Mucosa of stomach (tissue), 1 donor: ENCODE data around the gene EDEM3.
A peak's percentile ranks its signal among the peaks of the same experiment; 100 is the strongest.
"Not testable (repeated sequence)": the region's sequence is repeated elsewhere in the genome, so short reads cannot be mapped to it uniquely, and the experiment has no call there.

Source experiments
- H3K27me3 ChIP-seq: one replicate; pipeline ENCODE4 v1.7.0; 2013; ENCODE audit warnings: mild to moderate bottlenecking, low read length; ENCODE audit not compliant: control insufficient read depth, insufficient read depth
- H3K36me3 ChIP-seq: one replicate; pipeline ENCODE4 v1.7.0; 2013; ENCODE audit warnings: low read length; ENCODE audit not compliant: control insufficient read depth, insufficient read depth
- H3K4me1 ChIP-seq: one replicate; pipeline ENCODE4 v1.7.0; 2013; ENCODE audit warnings: mild to moderate bottlenecking, low read length; ENCODE audit not compliant: control insufficient read depth, insufficient read depth
- H3K4me3 ChIP-seq: one replicate; pipeline ENCODE4 v1.7.0; 2013; ENCODE audit warnings: low read length
- H3K9ac ChIP-seq: one replicate; pipeline ENCODE4 v1.7.0; 2013; ENCODE audit warnings: mild to moderate bottlenecking, low read length, moderate library complexity
- H3K9me3 ChIP-seq: one replicate; pipeline ENCODE4 v1.7.0; 2013; ENCODE audit warnings: mild to moderate bottlenecking, low read length, moderate library complexity; ENCODE audit not compliant: control insufficient read depth
- donor health status: Pancreatic carcinoma.

Gene EDEM3

GRCh38 chr1:184680611-184681225 lies 73.9 kb downstream of the EDEM3 start:
- H3K4me1 ChIP-seq, H3K9me3 ChIP-seq, H3K27me3 ChIP-seq, H3K4me3 ChIP-seq, H3K9ac ChIP-seq, H3K36me3 ChIP-seq: not testable (repeated sequence)

GRCh38 chr1:184679472-184679871 lies 75.2 kb downstream of the EDEM3 start:
- not testable (repeated sequence) for H3K9ac ChIP-seq, H3K9me3 ChIP-seq, H3K4me1 ChIP-seq, H3K4me3 ChIP-seq, H3K27me3 ChIP-seq, H3K36me3 ChIP-seq

GRCh38 chr1:184677344-184677743 lies 77.3 kb downstream of the EDEM3 start:
- no peaks in the 10 kb centered on the region for H3K27me3 ChIP-seq
- no peaks in the 10 kb centered on the region for H3K9me3 ChIP-seq
- no peak overlapping the region for H3K4me3 ChIP-seq
- H3K4me1 ChIP-seq: no peaks in the 10 kb centered on the region
- no peaks in the 10 kb centered on the region for H3K36me3 ChIP-seq
- H3K9ac ChIP-seq: no peak overlapping the region

- H3K4me3 ChIP-seq: no peak overlapping the region
- H3K27me3 ChIP-seq: no peaks in the 10 kb centered on the region
- H3K9me3 ChIP-seq: no peaks in the 10 kb centered on the region
- H3K9ac ChIP-seq: no peak overlapping the region
- no peaks in the 10 kb centered on the region for H3K36me3 ChIP-seq
- H3K4me1 ChIP-seq: no peaks in the 10 kb centered on the region
Observed at GRCh38 chr1:184673305-184673704, 81.4 kb downstream of the EDEM3 start.

GRCh38 chr1:184672013-184672726 lies 82.5 kb downstream of the EDEM3 start:
- no peaks in the 10 kb centered on the region for H3K36me3 ChIP-seq
- no peaks in the 10 kb centered on the region for H3K4me1 ChIP-seq
- no peaks in the 10 kb centered on the region for H3K27me3 ChIP-seq
- H3K9ac ChIP-seq: peak overlapping the region; percentile 32
- H3K4me3 ChIP-seq: no peak overlapping the region
- no peaks in the 10 kb centered on the region for H3K9me3 ChIP-seq

GRCh38 chr1:184669391-184669790 lies 85.3 kb downstream of the EDEM3 start:
- no peaks in the 10 kb centered on the region for H3K36me3 ChIP-seq
- H3K4me3 ChIP-seq: no peak overlapping the region
- no peaks in the 10 kb centered on the region for H3K9me3 ChIP-seq
- no peak overlapping the region for H3K9ac ChIP-seq
- no peaks in the 10 kb centered on the region for H3K4me1 ChIP-seq
- H3K27me3 ChIP-seq: no peaks in the 10 kb centered on the region

- Histone ChIP-seq H3K4me3 (no peak overlapping the region), H3K4me1 (peaks cover 5% of the 10 kb centered on the region), H3K9ac (no peak overlapping the region), H3K27me3 (no peaks in the 10 kb centered on the region), H3K36me3 (no peaks in the 10 kb centered on the region), H3K9me3 (no peaks in the 10 kb centered on the region)
Observed at GRCh38 chr1:184665360-184665759, 89.3 kb downstream of the EDEM3 start.

GRCh38 chr1:184664661-184665060 lies 90.0 kb downstream of the EDEM3 start:
- Histone ChIP-seq H3K4me1 (peaks cover 5% of the 10 kb centered on the region), H3K36me3 (no peaks in the 10 kb centered on the region), H3K9ac (no peak overlapping the region), H3K27me3 (no peaks in the 10 kb centered on the region), H3K9me3 (no peaks in the 10 kb centered on the region), H3K4me3 (no peak overlapping the region)

- Histone ChIP-seq H3K9ac (peak overlapping the region; percentile 56), H3K27me3 (no peaks in the 10 kb centered on the region), H3K4me3 (peak overlapping the region; percentile 51), H3K36me3 (no peaks in the 10 kb centered on the region), H3K9me3 (no peaks in the 10 kb centered on the region), H3K4me1 (peaks cover 5% of the 10 kb centered on the region)
Observed at GRCh38 chr1:184664042-184664660, 90.5 kb downstream of the EDEM3 start.

- no peaks in the 10 kb centered on the region for H3K9me3 ChIP-seq
- H3K9ac ChIP-seq: no peak overlapping the region
- peaks cover 5% of the 10 kb centered on the region for H3K4me1 ChIP-seq
- no peaks in the 10 kb centered on the region for H3K36me3 ChIP-seq
- no peaks in the 10 kb centered on the region for H3K27me3 ChIP-seq
- no peak overlapping the region for H3K4me3 ChIP-seq
Observed at GRCh38 chr1:184661801-184662200, 92.9 kb downstream of the EDEM3 start.

- Histone ChIP-seq H3K9ac (no peak overlapping the region), H3K36me3 (no peaks in the 10 kb centered on the region), H3K4me3 (no peak overlapping the region), H3K9me3 (no peaks in the 10 kb centered on the region), H3K27me3 (no peaks in the 10 kb centered on the region), H3K4me1 (peaks cover 5% of the 10 kb centered on the region)
Observed at GRCh38 chr1:184660462-184661191, 94.0 kb downstream of the EDEM3 start.

- H3K4me3 ChIP-seq: no peak overlapping the region
Observed at GRCh38 chr1:184658055-184658454, 96.6 kb downstream of the EDEM3 start.

More at GRCh38 chr1:184658055-184658454, 96.6 kb downstream of the EDEM3 start:
- H3K9me3 ChIP-seq: no peaks in the 10 kb centered on the region
- H3K36me3 ChIP-seq: no peaks in the 10 kb centered on the region
- no peaks in the 10 kb centered on the region for H3K27me3 ChIP-seq
- no peak overlapping the region for H3K9ac ChIP-seq
- H3K4me1 ChIP-seq: no peaks in the 10 kb centered on the region
